Prostate gland (tissue), 2 donors: ENCODE data around the gene C2CD3.

Experiments
- CTCF ChIP-seq, 4 experiments: fragments of 200-600 bp in 2 of 4; fragments of 450-650 bp in 2 of 4; sonication (generic) in 2 of 4; IDR thresholded peaks; 1 replicate in 3 of 4; 2 replicates in 1 of 4; pipeline ENCODE4 v1.5.1; 2016 to 2019; ENCODE audit warnings: antibody characterized with exemption in 4 of 4, mild to moderate bottlenecking in 2 of 4, moderate library complexity in 2 of 4
- POLR2A ChIP-seq: fragments of 450-650 bp; IDR thresholded peaks from one replicate; pipeline ENCODE4 v1.6.1; 2016; ENCODE audit warnings: antibody characterized with exemption, mild to moderate bottlenecking
- POLR2AphosphoS5 ChIP-seq: sonication (generic); formaldehyde crosslinking; IDR thresholded peaks from one replicate; pipeline ENCODE4 v1.6.1; 2017; ENCODE audit warnings: antibody characterized with exemption

GRCh38 chr11:74132833-74133232 is 38.0 kb downstream of the C2CD3 start:
- TF ChIP-seq CTCF (IDR thresholded peaks at IDR 0.05) = no peak
- no peak for TF ChIP-seq POLR2A
- TF ChIP-seq POLR2AphosphoS5 = no peak
